GM18873 (cell line): ENCODE data around the gene TMEM244.
"Not testable (repeated sequence)": the region's sequence is repeated elsewhere in the genome, so short reads cannot be mapped to it uniquely, and the experiment has no call there.

Source experiments
- ATAC-seq: cut with Tn5 transposase; IDR thresholded peaks from one replicate; pipeline ENCODE4 v1.9.1; 2021; ENCODE audit warnings: mild to moderate bottlenecking, moderate library complexity, moderate number of reproducible peaks; ENCODE audit not compliant: unreplicated experiment, low FRiP score

Gene TMEM244, protein sequence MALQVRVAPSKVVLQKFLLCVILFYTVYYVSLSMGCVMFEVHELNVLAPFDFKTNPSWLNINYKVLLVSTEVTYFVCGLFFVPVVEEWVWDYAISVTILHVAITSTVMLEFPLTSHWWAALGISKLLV

DNA sequence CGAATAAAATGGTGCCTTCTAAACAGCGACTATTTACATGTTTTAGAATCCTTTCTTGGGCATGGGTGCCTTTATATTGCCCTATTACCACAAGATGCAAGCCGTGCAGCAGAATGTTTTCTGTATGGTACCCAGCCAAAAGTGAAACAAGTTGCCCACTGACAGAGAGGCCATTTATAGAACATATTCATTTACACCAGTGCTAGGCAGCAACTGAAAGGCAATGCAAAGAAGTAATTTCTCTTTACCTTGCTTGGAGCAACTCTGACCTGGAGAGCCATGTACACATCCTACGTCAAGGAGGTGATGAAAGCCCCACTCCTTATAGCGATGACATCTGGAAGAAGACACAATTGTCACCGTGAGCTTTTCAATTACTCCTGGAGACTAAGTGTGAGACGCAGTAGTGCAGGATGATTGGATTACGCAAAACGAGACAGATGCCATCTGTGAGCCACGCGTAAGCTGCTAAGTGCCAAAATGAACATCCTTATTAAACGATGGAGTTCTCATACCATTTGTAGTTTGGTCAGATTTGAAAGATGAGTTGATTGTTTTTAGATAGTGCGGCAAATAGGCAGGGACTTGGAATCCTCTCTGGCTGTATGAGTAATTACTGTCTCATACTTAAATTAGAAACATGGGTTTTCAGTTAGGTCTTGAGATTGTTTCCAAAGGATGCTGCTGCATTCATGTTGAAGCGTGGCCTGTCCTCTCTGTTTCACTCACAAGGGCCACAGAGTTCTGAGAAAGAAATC, at the start of gene TMEM244:
Gene TMEM244, minus strand, starts transcription at position 408 of the 758 bp plus-strand sequence. Its CDS starts 127 bp downstream, at position 281.
- no peak for ATAC-seq

DNA sequence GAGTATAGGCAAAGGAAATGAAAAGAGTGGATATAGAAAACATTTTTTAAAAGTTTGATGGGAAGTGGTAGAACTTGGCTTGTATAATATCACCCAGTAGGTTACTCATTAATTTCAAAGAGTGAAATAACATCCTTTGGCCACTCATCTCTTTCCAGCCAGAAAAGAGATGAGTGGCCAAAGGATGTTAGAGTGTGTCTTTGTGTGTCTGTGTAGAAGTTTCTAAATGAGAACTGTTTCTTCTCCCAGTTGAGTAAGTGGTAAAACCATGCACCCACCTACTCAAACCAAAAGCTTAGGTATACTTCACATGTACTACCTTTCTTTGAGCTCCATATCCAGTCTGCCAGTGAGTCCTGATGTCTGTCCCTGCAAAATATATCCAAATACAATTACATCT, 47.7 kb upstream of the TMEM244 start:
- peak; percentile 75 for ATAC-seq

DNA sequence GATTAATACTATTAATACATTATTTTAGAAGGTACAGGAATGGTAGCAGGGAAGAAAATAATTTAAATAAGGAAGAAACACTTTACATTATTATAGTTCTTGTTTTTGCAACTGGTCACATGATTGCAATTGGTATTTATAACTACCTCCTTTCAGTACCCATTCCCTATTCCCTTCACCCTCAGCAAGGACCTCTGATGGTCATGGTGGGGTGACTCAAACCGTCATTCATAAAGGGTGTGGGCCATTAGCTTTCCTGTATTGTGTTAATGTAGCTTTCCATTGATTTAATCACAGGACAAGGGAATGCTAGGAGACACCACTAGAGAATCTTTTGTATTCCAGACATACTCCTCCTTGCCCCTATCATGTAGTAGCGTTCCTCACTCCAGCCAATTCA, 47.2 kb upstream of the TMEM244 start:
- no peak for ATAC-seq

DNA sequence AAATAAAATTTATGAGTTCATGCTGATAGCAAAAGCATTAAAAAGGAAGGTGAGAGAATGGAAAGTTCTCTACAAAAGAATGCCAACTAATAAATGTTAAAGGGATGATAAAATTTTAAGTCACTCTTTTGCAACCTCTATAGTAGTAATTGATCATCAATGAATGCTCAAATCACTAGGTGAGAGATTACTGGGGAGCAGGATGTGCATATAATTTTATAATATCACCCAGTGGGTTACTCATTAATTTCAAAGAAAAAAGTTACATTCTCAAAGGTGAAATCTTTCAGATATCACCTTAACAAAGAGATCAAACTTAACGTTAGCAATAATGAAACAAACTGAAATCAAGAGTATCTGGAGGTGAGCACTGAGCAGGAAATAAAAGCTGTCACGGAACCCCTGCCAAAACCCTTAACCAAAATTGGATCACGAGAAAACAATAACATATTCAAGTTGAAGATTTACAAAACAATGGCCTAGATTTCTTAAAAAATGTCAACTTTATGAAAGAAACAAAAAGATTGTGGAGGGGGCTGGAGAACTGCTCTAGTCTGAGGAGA, 45.5 kb upstream of the TMEM244 start:
- no peak for ATAC-seq

DNA sequence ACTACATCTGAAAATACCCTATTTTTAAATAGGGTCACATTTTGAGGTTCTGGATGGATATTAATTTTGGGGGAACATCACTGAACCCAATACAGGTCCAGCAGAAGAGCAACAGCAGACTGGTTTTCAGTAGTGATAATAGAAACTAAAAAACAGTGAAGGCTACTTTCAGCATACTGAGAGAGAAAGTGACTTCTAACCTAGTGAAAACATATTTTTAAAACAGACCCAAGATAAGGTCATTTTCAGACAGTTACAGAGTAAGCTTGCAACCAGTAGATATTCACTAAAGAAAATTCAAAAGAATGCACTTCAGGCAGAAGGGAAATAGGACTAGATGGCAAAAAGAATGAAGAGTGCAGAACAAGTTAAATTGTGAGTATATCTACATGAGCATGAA, 42.0 kb upstream of the TMEM244 start:
- no peak for ATAC-seq

DNA sequence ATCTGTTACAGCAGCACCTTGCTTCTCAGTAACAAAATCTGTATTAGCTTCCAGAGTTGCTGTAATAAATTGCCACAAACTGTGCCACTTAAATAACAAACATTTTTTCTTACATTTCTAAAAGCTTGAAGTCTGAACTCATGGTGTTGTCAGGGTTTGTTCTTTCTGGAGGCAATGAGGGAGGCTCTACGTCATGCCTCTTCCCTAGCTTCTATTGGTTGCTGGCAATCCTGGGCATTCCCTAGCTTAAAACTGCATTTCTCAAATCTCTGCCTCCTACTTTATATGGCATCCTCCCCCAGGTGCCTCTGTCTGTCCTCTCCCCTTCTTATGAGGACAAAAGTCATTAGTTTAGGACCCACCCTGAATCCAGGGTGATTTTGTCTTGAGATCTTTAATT, 41.6 kb upstream of the TMEM244 start:
- no peak for ATAC-seq

DNA sequence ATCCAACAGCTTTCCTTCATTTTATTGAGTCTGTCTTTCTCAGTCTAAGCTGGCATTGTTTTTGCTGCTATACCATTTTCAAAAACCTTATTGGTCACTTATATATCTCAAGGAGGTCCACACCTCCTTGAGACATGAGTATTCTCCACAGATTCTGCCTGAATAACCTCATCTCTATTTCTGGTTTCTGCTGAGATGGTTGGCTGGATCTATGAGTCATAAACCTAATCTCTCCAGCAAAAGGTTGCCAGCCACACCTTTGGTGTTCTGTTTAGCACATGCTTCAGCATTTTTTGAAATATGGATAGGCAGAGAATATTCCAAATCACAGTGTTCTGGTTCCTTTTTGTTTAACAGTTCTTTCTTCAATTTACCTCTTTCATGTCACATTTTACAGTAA, 40.8 kb upstream of the TMEM244 start:
- no peak for ATAC-seq

DNA sequence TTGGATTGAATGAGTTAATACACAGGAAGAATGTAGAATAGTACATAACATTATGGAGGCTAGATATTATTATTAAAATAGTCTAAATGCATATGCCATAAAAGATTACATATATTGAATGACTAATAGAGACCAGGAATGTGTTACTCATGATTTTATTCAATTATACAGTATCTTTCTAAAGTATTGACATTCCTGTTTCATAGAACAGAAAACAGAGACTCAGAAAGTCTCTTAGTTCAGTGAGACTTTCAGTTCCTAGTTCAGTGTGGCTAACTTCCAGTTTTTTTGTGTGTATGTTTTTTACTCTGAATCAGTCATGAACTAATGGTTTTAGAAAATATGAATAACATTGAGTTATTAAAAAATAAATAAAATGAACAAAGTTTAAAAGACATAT, 34.6 kb upstream of the TMEM244 start:
- no peak for ATAC-seq

DNA sequence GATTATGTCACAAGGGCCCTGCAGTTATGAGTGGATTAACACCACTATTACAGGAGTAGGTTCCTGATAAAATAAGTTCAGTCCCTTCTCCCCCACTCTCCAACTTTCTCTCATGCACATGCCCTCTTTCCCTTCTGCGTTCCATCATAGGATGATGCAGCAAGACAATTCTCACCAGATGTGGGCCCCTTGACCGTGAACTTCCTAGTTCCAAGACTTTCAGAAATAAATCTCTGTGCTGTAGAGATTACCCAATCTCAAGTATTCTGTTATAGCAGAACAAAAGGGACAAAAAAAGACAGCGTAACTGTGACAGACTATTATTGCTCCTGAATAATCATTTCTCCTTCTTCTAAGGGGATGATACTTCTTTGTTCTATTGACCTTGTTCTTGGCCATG, 33.8 kb upstream of the TMEM244 start:
- no peak for ATAC-seq

DNA sequence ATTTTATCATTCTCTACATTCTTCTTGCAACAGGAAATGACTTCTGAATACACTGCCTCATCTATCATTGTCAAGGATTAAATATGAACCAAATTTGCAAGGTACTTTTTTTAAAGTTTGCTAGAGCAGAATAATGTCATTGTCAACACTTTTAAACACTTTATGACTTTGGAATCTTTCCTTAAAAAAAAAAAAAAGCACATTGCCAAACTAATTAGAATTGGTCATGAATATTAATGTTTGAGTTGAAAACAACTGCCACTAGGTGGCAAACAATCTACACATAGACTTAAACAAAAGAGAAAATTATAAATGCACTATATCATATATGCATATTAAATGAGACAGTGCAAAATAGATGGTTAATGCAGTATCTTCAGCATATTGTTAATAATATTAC, 32.5 kb upstream of the TMEM244 start:
- no peak for ATAC-seq

DNA sequence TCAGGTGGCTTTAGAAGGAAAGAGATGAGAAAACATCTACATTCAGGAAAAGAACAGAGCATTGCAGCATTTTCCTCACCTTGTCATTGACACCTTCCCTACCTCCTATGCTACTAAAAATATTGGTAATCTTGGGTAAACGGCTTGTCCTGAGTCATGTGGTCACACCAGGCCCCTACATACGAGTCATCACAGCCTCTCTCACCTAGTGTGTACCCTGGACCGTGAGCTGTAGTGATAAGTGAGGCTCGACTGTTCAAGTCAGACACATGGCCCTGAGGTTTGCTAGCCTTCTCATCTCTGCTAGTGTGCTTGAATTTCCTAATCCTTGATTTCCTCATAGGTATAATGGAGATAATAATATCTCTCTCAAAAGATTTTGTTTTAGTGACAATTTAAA, 29.6 kb upstream of the TMEM244 start:
- no peak for ATAC-seq

DNA sequence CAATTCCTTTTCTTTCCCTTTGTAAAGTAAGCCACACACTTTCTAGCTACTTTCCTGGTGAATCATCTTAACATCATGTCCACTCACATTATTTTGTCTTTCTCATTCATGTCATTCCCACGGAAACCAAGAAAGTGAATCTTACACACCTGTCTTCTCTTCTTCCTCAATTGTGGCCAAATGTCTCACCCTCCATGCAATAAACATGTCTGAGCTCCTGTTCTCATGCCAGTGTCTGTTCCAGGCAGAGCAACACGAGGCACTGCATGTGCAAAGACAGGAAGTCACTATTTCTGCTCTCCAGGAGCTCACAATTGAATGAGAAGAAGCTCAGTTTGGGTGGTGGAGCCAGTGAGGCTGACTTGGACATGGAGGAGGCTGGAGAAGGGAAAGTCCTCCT, 29.0 kb upstream of the TMEM244 start:
- ATAC-seq = no peak

DNA sequence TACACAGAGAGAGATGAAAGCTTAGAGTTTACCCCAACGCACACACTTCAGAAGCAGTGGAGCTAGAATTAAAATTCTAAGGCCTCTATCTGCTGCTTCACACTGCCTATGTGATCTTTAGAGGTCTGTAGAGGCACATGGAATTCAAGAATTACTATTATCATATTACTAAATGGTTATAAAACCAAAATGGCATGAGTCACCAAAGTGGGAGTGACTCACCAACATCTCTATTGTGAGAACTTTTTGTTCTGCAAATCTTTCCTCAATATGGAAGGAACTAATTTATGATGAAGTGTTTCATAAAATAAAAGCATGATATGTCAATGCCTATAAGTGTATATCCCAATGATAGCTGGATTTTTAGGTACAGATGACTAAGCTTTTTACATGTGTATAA, 28.5 kb upstream of the TMEM244 start:
- no peak for ATAC-seq

DNA sequence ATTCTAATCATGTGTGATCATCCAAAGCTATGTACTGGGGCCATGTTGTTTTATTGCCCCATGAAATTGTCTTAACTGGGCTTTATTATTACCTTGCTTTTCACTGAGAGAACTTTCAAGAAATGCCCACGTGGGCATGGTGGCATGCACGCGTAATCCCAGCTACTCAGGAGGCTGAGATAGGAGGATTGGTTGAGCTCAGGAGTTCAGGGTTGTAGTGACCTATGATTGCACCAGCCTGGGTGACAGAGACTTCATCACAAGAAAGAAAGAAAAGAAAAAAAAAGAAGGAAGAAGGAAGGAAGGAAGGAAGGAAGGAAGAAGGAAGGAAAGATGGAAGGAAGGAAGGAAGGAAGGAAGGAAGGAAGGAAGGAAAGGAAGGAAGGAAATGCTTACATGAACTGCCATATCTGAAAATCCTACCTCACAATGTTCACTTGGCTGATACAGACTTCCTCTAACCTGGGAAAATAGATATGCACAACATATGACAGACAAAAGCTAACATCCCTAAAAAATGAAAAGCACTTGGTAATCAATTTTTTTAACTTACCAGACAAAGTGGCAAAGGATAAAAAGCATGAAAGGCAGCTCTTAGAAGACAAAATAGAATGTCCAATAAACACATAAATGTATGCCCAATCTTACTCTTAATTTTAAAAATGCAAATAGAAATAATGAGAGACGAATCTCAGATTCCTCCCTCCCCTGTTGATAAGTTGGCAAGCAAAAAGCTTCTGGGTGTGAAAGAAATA, 25.5 kb upstream of the TMEM244 start:
- ATAC-seq = no peak

DNA sequence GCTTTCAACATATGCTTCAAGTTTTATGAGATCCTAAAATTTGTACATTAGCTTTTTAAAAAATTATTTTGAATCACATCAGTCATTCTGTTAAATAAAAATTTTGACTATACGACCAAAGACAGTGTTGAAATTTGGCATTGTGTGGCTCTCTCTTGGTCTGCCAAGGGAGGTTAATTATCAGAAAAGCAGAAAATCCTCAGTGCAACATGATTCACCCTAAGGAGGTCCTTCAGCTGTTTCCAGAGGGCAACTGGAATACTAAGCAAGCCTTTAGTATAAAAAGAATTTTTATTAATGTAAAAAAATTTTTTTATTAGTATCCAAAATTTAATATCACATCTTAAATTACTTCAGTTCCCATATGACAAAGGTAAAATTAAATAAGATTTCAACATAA, 23.1 kb upstream of the TMEM244 start:
- ATAC-seq = no peak

DNA sequence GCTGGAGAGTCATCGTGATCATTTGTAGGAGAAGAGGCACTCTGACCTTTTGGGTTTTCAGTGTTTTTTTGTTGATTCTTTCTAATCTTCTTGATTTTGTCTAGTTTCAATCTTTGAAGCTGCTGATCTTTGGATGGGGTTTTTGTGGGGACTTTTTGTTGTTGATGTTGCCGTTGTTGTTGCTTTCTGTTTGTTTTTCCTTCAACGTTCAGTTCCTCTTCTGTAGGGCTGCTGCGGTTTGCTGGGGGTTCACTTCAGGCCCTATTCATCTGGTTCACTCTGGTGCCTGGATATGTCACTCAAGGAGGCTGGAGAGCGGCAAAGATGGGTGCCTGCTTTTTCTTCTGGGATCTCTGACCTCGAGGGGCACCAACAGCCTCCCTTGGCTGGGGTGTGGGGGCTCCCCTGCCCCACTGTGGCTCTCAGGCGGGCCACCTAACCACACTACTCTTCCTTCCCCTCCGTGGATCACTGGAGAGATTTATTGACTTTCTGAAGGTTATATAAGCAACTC, 21.5 kb upstream of the TMEM244 start:
- peak; percentile 93 for ATAC-seq

DNA sequence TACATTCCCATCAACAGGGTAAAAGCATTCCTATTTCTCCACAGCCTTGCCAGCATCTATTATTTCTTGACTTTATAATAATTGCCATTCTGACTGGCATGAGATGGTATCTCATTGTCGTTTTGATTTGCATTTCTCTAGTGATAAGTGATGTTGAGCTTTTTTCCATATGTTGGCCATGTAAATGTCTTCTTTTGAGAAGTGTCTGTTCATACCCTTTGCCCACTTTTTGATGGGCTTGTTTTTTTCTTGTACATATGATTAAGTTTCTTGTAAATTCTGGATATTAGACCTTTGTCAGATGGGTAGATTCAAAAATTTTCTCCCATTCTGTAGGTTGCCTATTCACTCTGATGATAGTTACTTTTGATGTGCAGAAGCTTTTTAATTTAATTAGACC, 16.8 kb upstream of the TMEM244 start:
- not testable (repeated sequence) for ATAC-seq

DNA sequence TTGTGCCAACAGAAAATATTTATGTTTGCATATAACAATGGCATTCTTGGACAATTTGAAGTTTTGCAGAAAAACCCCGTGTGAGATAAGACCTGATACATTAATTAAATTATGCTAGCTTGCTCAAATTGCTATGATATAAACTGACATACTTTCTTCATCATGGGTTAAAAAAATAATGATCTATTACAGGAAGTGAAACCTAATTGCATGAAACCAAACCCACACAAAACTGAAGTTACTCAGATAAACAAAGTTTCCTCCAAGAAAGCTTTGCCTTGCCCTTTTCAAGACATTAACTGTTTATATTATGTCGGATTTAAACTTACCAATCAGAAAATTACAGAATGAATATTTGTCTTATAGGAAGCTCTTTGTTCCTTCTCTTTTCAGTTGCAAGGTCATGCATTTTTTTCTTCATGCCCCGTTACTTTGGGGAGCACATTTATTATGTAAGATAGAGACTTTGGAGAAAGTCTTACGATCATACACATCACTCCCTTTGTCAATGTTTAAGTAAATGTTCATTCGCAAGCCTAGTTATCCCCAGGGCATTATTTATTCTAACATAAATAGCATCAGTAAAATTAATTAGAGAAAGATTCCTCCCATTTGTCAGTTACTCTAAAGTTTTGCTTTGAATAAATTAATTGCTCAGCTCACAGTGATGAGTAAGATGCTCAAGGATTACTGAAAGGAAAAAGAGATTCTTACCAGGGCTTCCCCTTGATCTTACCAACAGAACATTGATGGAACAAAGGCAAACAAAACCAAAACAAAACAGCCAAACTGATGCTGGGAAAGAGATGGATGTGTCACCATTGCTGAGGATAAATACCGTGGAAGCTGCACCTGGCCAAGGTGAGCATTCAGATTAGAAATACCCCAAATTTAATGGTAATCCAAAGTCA, 14.8 kb upstream of the TMEM244 start:
- ATAC-seq = peak; percentile 85

DNA sequence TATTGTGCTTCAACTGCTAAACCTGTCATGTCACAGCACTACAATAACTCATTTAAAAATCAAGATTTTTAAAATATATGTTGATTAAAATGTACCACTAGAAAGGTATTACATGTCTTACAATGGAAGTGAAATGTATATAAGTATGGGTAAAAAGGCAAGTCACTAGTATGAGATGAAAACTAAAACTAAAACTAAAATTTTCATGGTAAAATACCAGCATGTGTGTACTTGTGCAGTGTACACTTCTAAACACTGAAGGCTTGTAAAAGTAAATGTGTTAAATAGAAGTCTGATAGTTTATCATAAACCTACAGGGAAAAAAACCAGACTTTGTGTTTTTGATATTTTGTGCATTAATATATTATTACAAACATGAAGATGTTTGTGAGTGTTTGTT, 13.7 kb upstream of the TMEM244 start:
- ATAC-seq = no peak

DNA sequence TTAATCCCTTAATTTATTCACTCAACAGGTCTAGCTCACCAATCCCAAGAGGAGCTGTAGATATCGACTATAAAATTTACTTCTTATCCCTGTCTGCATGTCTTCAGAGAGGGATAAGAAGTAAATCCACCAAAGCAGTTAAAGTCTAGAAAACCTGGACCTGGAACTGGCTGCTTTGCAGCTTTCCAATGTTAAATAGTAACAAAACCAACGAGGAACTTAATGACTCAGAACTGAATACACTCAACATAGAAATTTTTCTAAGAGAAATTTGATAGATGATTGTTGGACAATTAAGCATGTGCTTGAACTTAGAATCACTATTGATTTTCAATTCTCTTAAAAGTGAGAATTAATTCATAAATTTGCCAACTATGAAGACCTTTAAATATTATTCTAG, 11.5 kb upstream of the TMEM244 start:
- ATAC-seq = no peak
